Mucosa of rectum (tissue), 2 donors: ENCODE measurements around the gene ROR2.

Experiments
- H3K27ac ChIP-seq, 2 donors: one replicate each; pipeline ENCODE4 v1.7.0; 2013; ENCODE audit warnings: inconsistent platforms in 2 of 2, low read depth in 2 of 2, low read length in 2 of 2
- H3K27me3 ChIP-seq, 2 donors: one replicate each; pipeline ENCODE4 v1.7.0; 2013; ENCODE audit warnings: low read length in 2 of 2; ENCODE audit not compliant: control insufficient read depth in 2 of 2, insufficient read depth in 2 of 2
- H3K36me3 ChIP-seq, 2 donors: one replicate each; pipeline ENCODE4 v1.7.0; 2013; ENCODE audit warnings: low read length in 2 of 2; ENCODE audit not compliant: control insufficient read depth in 2 of 2, insufficient read depth in 2 of 2
- H3K4me1 ChIP-seq, 2 donors: one replicate each; pipeline ENCODE4 v1.7.0; 2013; ENCODE audit warnings: low read length in 2 of 2, mild to moderate bottlenecking in 1 of 2; ENCODE audit not compliant: control insufficient read depth in 2 of 2, insufficient read depth in 2 of 2
- H3K4me3 ChIP-seq, 2 donors: one replicate each; pipeline ENCODE4 v1.7.0; 2013; ENCODE audit warnings: low read length in 2 of 2
- H3K9ac ChIP-seq, 2 donors: one replicate each; pipeline ENCODE4 v1.7.0; 2013; ENCODE audit warnings: low read length in 2 of 2, low read depth in 1 of 2, mild to moderate bottlenecking in 1 of 2
- H3K9me3 ChIP-seq, 2 donors: one replicate each; pipeline ENCODE4 v1.7.0; 2013; ENCODE audit warnings: low read length in 2 of 2; ENCODE audit not compliant: control insufficient read depth in 2 of 2
- donor health status: healthy.
- donor health status: Normal muscosa, but diverticular disease.

ROR2 gene

DNA sequence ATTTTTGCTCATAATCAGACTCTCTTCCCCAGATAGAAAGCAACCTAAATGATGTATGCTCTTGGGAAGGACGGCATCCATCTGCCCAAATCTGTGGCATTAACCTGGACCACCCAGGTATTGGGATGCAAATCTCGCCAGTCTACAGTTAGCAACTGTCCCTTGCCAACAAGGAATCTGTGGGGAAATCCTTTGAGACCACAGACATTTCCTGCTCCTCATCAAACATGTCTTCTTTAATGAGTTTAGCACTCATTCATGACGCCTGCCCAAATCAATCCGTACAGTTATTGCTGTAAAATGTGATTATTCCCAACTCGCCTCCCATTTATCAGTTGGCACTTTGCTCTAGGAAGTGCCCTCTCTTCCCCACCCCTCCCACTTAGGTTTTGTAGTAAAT lies 7.8 kb downstream of the ROR2 start:
- Histone ChIP-seq H3K4me3 (no peak overlapping the region), H3K9ac (no peak overlapping the region), H3K4me1 (peaks cover 8 to 9% of the 10 kb centered on the region in 2 donors), H3K27me3 (no peaks in the 10 kb centered on the region), H3K36me3 (no peaks in the 10 kb centered on the region), H3K27ac (no peak overlapping the region), H3K9me3 (no peaks in the 10 kb centered on the region)

DNA sequence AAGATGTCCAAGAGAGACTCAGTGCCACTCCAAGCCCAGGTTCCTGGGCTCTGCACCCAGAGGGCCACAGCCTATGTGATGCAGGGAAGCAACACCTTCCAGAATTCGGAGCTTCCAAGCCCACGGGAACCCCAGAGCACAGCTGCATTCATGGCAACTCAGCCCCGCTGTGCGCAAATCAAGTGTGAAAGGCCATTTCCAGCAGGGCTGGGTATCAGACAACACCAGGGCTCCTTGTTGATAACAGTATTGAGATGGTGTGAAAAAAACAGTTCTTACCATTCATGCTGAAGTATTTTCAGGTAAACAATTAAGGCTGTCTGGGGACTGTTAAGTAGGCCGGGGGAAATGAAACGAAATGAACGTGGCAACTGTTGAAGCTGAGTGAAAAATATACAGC lies 10.1 kb downstream of the ROR2 start:
- no peak overlapping the region for H3K4me3 ChIP-seq
- H3K4me1 ChIP-seq = no peaks in the 10 kb centered on the region
- no peaks in the 10 kb centered on the region for H3K9me3 ChIP-seq
- H3K27ac ChIP-seq = no peak overlapping the region
- H3K36me3 ChIP-seq = no peaks in the 10 kb centered on the region
- H3K27me3 ChIP-seq = no peaks in the 10 kb centered on the region
- H3K9ac ChIP-seq = no peak overlapping the region

DNA sequence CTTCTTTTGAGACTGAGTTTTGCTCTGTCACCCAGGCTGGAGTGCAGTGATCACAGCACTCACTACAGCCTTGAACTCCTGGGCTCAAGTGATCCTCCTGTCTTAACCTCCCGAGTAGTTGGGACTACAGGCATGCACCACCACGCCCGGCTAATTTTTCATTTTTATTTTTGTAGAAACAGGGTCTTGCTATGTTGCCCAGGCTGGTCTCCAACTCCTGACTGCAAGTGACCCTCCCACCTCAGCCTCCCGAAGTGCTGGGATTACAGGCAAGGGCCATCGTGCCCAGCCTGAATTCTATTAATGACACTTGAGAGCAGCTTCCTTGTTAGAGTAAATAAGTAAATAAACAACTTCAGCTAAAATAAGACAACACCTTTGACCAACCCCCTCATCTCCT lies 12.3 kb downstream of the ROR2 start:
- no peaks in the 10 kb centered on the region for H3K9me3 ChIP-seq
- H3K27me3 ChIP-seq = no peaks in the 10 kb centered on the region
- no peak overlapping the region for H3K9ac ChIP-seq
- H3K36me3 ChIP-seq = no peaks in the 10 kb centered on the region
- H3K4me3 ChIP-seq = no peak overlapping the region
- no peaks in the 10 kb centered on the region for H3K4me1 ChIP-seq
- no peak overlapping the region for H3K27ac ChIP-seq

DNA sequence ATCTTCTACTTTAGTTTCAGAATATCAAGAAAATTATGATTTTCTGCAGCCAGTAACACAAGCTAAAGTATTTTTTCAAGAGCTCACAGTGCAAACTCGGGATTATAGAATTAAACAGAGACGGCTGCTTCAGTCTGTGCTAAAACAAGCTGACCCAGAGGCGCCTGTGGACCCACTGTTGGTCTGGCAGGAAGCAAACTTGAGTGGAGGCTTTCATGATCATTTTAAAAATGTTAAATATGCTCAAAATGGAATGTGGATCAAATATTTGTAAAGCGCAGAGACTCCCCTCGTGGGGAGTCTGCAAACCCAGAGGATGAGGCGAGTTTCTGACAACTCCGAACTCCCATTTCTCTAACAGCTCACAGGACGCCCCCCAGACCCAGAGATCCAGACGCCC lies 13.0 kb downstream of the ROR2 start:
- Histone ChIP-seq H3K4me1 (no peaks in the 10 kb centered on the region), H3K4me3 (no peak overlapping the region), H3K9ac (no peak overlapping the region), H3K9me3 (no peaks in the 10 kb centered on the region), H3K36me3 (no peaks in the 10 kb centered on the region), H3K27me3 (no peaks in the 10 kb centered on the region), H3K27ac (no peak overlapping the region)

DNA sequence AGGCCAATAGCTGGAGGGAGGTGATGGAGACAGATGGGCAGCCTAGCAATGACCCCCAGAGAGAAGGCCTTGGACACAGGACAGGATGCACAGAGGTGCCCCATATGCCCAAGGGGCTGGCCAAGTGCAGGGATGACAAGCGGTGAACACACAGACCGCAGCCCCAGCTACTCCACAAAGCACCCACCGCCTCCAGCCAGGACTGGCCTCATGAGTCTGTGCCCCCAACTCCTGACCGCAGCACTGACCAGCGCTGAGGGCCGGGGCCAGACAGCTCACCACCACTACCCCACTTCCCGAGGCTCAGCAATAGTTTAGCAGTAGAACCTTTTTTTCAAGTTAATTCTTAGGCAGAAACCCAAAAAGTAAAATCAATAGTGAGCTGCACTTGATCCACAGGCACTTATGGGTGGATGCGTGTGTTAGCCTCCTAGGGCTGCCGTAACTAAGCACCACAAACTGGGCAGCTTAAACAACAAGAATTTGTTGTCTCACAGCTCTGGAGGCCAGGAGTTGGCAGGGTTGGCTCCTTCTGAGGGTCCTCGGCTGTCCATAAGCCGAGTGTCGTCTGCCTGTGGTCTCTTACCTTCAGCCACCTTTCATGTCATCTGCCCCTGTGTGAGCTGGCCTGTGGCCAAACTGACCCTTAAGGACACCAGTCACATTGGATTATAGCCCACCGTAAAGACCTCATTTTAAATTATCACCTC lies 14.1 kb downstream of the ROR2 start:
- Histone ChIP-seq H3K9me3 (peaks cover 0 to 3% of the 10 kb centered on the region in 2 donors), H3K36me3 (no peaks in the 10 kb centered on the region), H3K27me3 (no peaks in the 10 kb centered on the region), H3K9ac (no peak overlapping the region), H3K4me3 (no peak overlapping the region), H3K4me1 (no peaks in the 10 kb centered on the region), H3K27ac (no peak overlapping the region)

DNA sequence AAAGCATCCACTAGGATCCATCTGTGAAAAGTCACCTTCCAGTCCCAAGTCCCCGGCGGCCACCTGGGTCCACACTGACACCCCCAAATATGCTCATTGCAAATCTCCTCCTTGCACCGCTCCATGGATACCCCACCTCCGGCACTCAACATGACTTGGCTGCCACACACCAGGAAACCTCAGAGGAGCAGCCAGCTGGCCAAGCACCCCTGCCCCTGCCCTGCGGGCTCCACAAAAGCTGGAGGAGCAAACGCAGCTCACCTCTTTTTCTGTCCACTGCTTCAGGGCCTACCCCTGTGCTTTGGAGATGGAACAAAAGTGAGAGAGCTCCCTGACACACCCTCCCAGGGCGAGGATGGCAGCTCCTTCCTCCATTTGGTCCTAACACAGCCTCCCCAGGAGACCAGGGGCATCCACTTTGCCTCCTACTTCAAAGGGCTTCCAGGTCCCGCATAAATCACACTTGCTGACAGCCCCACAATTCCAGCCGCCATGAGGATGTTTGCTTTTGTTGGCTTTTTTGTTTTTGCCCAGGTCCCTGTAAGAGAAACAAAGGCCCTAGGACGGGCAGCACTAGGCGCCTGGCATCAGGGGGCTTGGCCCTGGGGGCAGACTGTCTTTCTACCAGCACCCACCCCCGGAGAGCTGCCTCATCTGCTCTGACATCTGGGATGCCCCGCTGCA lies 14.8 kb downstream of the ROR2 start:
- Histone ChIP-seq H3K36me3 (no peaks in the 10 kb centered on the region), H3K4me3 (no peak overlapping the region), H3K9ac (no peak overlapping the region), H3K27ac (no peak overlapping the region), H3K27me3 (no peaks in the 10 kb centered on the region), H3K4me1 (no peaks in the 10 kb centered on the region), H3K9me3 (peaks cover 5 to 7% of the 10 kb centered on the region in 2 donors)

DNA sequence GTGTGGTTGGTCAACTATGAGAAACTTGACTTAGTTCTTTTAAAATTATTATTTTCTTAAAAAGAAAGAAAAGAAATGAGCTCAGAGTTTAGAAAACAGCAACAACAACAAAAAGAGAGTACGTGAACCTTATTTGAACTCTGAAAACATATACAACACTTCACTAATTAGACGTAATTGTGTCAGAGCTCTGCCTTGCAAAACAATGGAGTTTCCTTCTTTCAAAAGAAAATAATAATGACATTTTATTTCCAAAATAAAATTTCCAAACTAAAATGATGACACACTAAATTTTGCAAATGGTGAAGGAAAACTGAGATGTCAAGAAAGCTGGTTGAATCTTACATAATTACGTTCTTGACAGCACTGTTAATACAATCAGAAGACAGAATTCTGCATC lies 15.4 kb downstream of the ROR2 start:
- Histone ChIP-seq H3K4me1 (no peaks in the 10 kb centered on the region), H3K9ac (no peak overlapping the region), H3K4me3 (no peak overlapping the region), H3K27me3 (no peaks in the 10 kb centered on the region), H3K27ac (no peak overlapping the region), H3K9me3 (peaks cover 8 to 11% of the 10 kb centered on the region in 2 donors), H3K36me3 (no peaks in the 10 kb centered on the region)

DNA sequence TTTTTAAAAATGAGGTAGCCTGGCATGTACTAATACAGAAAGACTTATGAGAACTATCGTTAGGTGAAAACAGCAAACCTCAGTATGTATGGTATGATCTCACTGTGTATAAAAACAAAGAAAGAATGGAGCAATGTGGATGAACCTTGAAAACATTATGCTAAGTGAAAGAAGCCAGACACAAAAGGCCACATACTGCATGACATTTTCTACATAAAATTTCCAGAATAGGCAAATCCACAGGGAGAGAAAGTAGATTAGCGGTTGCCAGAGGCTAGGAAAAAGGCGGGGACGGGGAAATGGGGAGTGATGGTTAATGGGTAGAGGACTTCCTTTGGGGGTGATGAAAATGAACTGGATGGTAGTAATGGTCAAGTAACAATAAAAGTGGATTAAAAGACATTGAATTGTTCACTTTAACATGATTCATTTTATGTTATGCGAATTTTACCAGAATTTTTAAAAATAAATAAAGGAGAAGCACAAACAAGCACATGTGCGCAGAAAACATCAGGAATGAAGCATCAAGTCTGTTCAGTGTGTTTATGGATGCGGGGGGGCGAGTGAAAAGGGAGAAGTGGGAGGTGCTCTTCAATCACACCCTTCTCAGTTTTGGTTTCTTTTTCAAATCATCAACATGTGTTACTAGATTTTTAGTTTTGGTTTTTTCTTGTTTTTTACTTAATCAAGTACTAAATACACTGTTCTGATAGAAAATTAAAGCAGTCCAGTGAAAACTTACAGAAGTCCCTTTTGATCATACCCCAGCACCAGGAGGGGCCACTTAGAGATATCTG lies 16.3 kb downstream of the ROR2 start:
- no peak overlapping the region for H3K27ac ChIP-seq

DNA sequence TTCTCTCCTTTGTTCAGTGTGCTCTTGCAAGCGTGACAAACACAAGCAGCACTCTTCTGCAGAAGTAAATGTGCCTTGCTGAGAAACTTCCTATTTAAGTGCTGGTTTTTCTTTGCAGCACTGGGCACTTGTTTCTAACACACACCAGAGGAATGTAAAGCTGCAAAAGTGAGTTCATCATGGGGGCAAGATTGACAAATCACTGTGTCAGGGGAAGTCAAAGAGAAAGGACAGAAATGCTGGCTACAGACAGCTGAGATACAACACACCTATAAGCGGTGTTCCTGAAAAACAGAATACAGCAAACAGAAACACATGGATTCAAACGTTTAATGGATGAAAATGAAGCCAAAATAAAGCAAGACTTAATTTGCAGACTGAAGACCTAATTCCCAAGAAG lies 19.6 kb downstream of the ROR2 start:
- Histone ChIP-seq H3K4me1 (no peaks in the 10 kb centered on the region), H3K9ac (no peak overlapping the region), H3K9me3 (peaks cover 8 to 13% of the 10 kb centered on the region in 2 donors), H3K27ac (no peak overlapping the region), H3K4me3 (no peak overlapping the region), H3K27me3 (no peaks in the 10 kb centered on the region), H3K36me3 (no peaks in the 10 kb centered on the region)

More for the DNA sequence above, 16.3 kb downstream of the ROR2 start:
- no peaks in the 10 kb centered on the region for H3K4me1 ChIP-seq
- no peaks in the 10 kb centered on the region for H3K27me3 ChIP-seq
- no peak overlapping the region for H3K4me3 ChIP-seq
- H3K9ac ChIP-seq = no peak overlapping the region
- H3K36me3 ChIP-seq = no peaks in the 10 kb centered on the region
- peaks cover 8 to 13% of the 10 kb centered on the region in 2 donors for H3K9me3 ChIP-seq

DNA sequence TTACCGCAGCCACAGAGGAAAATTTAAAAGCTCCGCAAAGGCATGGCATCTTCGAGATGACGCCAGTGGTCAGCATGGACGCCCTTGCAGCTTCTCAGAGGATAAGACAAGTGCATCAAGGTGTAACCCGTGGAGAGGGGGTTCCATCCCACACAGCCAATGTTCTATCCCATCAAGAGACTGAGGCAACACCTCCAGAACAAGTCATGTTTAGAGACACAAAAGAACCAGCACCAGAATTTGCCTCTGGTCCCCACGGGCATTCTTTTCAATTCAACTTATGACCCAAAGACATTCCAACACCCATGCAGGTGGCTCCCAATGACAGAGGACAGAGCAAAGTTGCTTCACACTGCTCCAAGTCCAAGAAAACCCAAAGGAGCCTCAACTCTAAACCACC lies 20.7 kb downstream of the ROR2 start:
- Histone ChIP-seq H3K27me3 (no peaks in the 10 kb centered on the region), H3K4me1 (no peaks in the 10 kb centered on the region), H3K36me3 (no peaks in the 10 kb centered on the region), H3K9me3 (peaks cover 8 to 13% of the 10 kb centered on the region in 2 donors), H3K9ac (no peak overlapping the region), H3K4me3 (no peak overlapping the region), H3K27ac (no peak overlapping the region)
